ENCODE data around the gene CA10. TPM values are rescaled to one million over a fixed set of nuclear protein-coding genes. Genes with fewer than 3 reads are reported as not detected.

The CA10 gene
- polyA plus RNA-seq, 1 donor from 2014 or later, result 6.2 TPM

DNA sequence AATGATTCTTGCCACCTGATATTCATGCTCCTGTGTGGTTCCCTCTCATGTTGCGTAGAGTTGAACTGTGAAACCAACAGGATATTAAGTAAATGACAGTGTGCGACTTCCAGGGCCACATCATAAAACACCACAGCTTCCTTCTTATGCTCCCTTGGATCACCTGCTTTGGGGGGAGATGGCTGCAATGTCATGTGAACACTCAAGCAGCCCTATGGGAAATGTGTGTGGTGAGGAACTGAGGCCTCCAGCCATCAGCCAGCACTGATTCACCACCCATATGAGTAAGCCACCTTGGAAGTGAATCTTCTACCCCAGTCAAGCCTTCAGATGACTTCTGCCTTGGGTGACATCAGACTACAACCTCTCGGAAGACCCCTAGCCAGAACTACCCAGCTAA lies 470.6 kb downstream of the CA10 start:
- no peak overlapping the region for H3K9ac ChIP-seq (ENCODE audit: low read length)
- H3K4me2 ChIP-seq (ENCODE audit: low read length), result no peak overlapping the region
- H3K79me2 ChIP-seq (replicated peaks; ENCODE audit: insufficient read depth, low read length), result no peaks in the 10 kb centered on the region
- H3K9me2 ChIP-seq (ENCODE audit: insufficient read depth, low read length), result no peaks in the 10 kb centered on the region
- H4K20me1 ChIP-seq (ENCODE audit: insufficient read depth), result no peaks in the 10 kb centered on the region
- H3K4me3 ChIP-seq (ENCODE audit: low read length), result no peak overlapping the region
- H3K36me3 ChIP-seq (ENCODE audit: insufficient read depth, low read length), result no peaks in the 10 kb centered on the region
- no peak overlapping the region for H3K27ac ChIP-seq (ENCODE audit: low read length)
- no peaks in the 10 kb centered on the region for H3F3A ChIP-seq (ENCODE audit: insufficient read depth, low read length, poor library complexity, severe bottlenecking)
- H3K27me3 ChIP-seq (ENCODE audit: insufficient read depth, low read depth, low read length), result no peaks in the 10 kb centered on the region
- H3K9me3 ChIP-seq (ENCODE audit: low read length), result no peaks in the 10 kb centered on the region
- TF ChIP-seq RAD21 (conservative IDR thresholded peaks at IDR 0.05), result no peak
- TF ChIP-seq, protein P1, sequence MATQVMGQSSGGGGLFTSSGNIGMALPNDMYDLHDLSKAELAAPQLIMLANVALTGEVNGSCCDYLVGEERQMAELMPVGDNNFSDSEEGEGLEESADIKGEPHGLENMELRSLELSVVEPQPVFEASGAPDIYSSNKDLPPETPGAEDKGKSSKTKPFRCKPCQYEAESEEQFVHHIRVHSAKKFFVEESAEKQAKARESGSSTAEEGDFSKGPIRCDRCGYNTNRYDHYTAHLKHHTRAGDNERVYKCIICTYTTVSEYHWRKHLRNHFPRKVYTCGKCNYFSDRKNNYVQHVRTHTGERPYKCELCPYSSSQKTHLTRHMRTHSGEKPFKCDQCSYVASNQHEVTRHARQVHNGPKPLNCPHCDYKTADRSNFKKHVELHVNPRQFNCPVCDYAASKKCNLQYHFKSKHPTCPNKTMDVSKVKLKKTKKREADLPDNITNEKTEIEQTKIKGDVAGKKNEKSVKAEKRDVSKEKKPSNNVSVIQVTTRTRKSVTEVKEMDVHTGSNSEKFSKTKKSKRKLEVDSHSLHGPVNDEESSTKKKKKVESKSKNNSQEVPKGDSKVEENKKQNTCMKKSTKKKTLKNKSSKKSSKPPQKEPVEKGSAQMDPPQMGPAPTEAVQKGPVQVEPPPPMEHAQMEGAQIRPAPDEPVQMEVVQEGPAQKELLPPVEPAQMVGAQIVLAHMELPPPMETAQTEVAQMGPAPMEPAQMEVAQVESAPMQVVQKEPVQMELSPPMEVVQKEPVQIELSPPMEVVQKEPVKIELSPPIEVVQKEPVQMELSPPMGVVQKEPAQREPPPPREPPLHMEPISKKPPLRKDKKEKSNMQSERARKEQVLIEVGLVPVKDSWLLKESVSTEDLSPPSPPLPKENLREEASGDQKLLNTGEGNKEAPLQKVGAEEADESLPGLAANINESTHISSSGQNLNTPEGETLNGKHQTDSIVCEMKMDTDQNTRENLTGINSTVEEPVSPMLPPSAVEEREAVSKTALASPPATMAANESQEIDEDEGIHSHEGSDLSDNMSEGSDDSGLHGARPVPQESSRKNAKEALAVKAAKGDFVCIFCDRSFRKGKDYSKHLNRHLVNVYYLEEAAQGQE (IDR thresholded peaks at IDR 0.05; ENCODE audit: borderline replicate concordance), result no peak
- TF ChIP-seq MXI1 (conservative IDR thresholded peaks at IDR 0.05; ENCODE audit: poor library complexity, severe bottlenecking), result no peak
- no peak for TF ChIP-seq SMC3 (conservative IDR thresholded peaks at IDR 0.05; ENCODE audit: poor library complexity)
- TF ChIP-seq EZH2 (IDR thresholded peaks at IDR 0.05; ENCODE audit: borderline replicate concordance, insufficient read depth, low read length, poor library complexity, severe bottlenecking), result no peak
- no peak for TF ChIP-seq EP300 (conservative IDR thresholded peaks at IDR 0.05; ENCODE audit: poor library complexity, severe bottlenecking)
- no peak for TF ChIP-seq CTCF (IDR thresholded peaks at IDR 0.05; ENCODE audit: poor library complexity, severe bottlenecking)
- no peak for TF ChIP-seq TAF1 (IDR thresholded peaks at IDR 0.05; ENCODE audit: low read depth)
- no peak for TF ChIP-seq POLR2AphosphoS5 (IDR thresholded peaks at IDR 0.05)
- H2AFZ ChIP-seq (ENCODE audit: low read depth, low read length), result no peak overlapping the region

DNA sequence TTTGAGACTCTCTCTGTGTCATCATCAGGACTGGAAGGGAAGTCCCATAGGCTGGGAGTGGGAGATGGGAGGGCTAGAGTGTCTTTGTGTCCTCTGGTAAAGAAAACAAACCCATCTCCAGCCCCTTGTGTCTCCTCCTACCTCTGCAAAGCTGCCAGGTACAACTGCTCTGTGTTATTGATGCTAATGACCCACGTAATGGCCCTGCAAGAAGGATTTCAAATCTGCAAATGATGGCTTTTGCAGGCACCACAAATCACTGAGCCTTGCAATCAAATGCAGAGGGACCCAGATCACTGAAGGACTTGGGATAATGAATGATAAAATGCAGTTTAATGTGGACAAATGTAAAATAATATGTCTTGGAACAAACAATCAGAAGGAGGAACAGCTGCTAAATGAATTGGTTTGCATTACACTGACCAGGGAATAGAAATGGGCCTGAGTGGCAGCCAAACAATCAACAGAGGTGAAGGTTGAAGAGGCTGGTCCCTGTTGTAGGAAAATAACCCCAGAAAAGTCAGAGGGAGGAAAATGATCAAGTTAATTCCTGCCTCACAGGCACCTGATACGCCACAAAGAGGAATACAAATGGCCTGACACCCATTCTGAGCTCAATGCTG lies 473.1 kb downstream of the CA10 start:
- no peak for TF ChIP-seq SMC3 (conservative IDR thresholded peaks at IDR 0.05; ENCODE audit: poor library complexity)
- no peak for TF ChIP-seq POLR2AphosphoS5 (IDR thresholded peaks at IDR 0.05)
- TF ChIP-seq RAD21 (conservative IDR thresholded peaks at IDR 0.05), result no peak
- no peak for TF ChIP-seq EP300 (conservative IDR thresholded peaks at IDR 0.05; ENCODE audit: poor library complexity, severe bottlenecking)
- no peak for TF ChIP-seq TAF1 (IDR thresholded peaks at IDR 0.05; ENCODE audit: low read depth)
- no peak for TF ChIP-seq CTCF (IDR thresholded peaks at IDR 0.05; ENCODE audit: poor library complexity, severe bottlenecking)
- TF ChIP-seq EZH2 (IDR thresholded peaks at IDR 0.05; ENCODE audit: borderline replicate concordance, insufficient read depth, low read length, poor library complexity, severe bottlenecking), result no peak
- TF ChIP-seq MXI1 (conservative IDR thresholded peaks at IDR 0.05; ENCODE audit: poor library complexity, severe bottlenecking), result no peak
- TF ChIP-seq, protein P1 (IDR thresholded peaks at IDR 0.05; ENCODE audit: borderline replicate concordance), result no peak

More for the DNA sequence above, 473.1 kb downstream of the CA10 start:
- Histone ChIP-seq H3K4me3 (ENCODE audit: low read length) (no peak overlapping the region), H3K36me3 (ENCODE audit: insufficient read depth, low read length) (no peaks in the 10 kb centered on the region), H3K4me2 (ENCODE audit: low read length) (no peak overlapping the region), H3K27me3 (ENCODE audit: insufficient read depth, low read depth, low read length) (no peaks in the 10 kb centered on the region), H3F3A (ENCODE audit: insufficient read depth, low read length, poor library complexity, severe bottlenecking) (no peaks in the 10 kb centered on the region), H3K9me2 (ENCODE audit: insufficient read depth, low read length) (no peaks in the 10 kb centered on the region), H3K9me3 (ENCODE audit: low read length) (no peaks in the 10 kb centered on the region), H3K9ac (ENCODE audit: low read length) (no peak overlapping the region), H4K20me1 (ENCODE audit: insufficient read depth) (no peaks in the 10 kb centered on the region), H3K27ac (ENCODE audit: low read length) (no peak overlapping the region), H3K79me2 (replicated peaks; ENCODE audit: insufficient read depth, low read length) (no peaks in the 10 kb centered on the region), H2AFZ (ENCODE audit: low read depth, low read length) (no peak overlapping the region)
